ENCODE data around the gene BCAN. TPM values are rescaled to one million over a fixed set of nuclear protein-coding genes. Genes with fewer than 3 reads are reported as not detected.

The BCAN gene
- total and polyA plus RNA-seq, 2 experiments from 2014 or later = 2.3 to 5.5 TPM

- no peak overlapping the region for H3K4me3 ChIP-seq
- no peaks in the 10 kb centered on the region for H3K9me2 ChIP-seq (ENCODE audit: insufficient read depth)
- no peaks in the 10 kb centered on the region for H4K20me1 ChIP-seq (replicated peaks; ENCODE audit: insufficient read depth)
- Mint-ChIP-seq H3K4me1 (peaks cover 7% of the 10 kb centered on the region), H3K4me3 (no peak overlapping the region), H3K36me3 (ENCODE audit: low read depth) (no peaks in the 10 kb centered on the region), H3K27me3 (ENCODE audit: insufficient read depth, low read depth, poor library complexity) (peaks cover 48% of the 10 kb centered on the region), H3K27ac (no peak overlapping the region), H3K9me3 (no peaks in the 10 kb centered on the region; the same call in 2 of the 3 replicates)
- DNase-seq (ENCODE audit: low spot score) = peak; percentile 75
- peaks cover 55% of the 10 kb centered on the region for H3K27me3 ChIP-seq (ENCODE audit: insufficient read depth)
- no peak overlapping the region for H3K4me2 ChIP-seq
- TF ChIP-seq ZNF114 (CRISPR knock-in tag; IDR thresholded peaks at IDR 0.05) (no peak), CREB1 (CRISPR knock-in tag; IDR thresholded peaks at IDR 0.05; ENCODE audit: low read depth) (no peak), EZH2phosphoT487 (IDR thresholded peaks at IDR 0.05; ENCODE audit: unreplicated experiment) (no peak), STAT1 (IDR thresholded peaks at IDR 0.05; ENCODE audit: unreplicated experiment) (no peak), JUNB (IDR thresholded peaks at IDR 0.05; ENCODE audit: unreplicated experiment) (no peak), EZH2 (IDR thresholded peaks at IDR 0.05; ENCODE audit: low read depth, unreplicated experiment) (no peak), POLR2AphosphoS5 (IDR thresholded peaks at IDR 0.05; ENCODE audit: low read depth) (no peak), NANOG (IDR thresholded peaks at IDR 0.05; ENCODE audit: borderline replicate concordance) (no peak), ZNF331 (CRISPR knock-in tag; IDR thresholded peaks at IDR 0.05; ENCODE audit: low read depth) (no peak)
- TF ChIP-seq, protein P1, sequence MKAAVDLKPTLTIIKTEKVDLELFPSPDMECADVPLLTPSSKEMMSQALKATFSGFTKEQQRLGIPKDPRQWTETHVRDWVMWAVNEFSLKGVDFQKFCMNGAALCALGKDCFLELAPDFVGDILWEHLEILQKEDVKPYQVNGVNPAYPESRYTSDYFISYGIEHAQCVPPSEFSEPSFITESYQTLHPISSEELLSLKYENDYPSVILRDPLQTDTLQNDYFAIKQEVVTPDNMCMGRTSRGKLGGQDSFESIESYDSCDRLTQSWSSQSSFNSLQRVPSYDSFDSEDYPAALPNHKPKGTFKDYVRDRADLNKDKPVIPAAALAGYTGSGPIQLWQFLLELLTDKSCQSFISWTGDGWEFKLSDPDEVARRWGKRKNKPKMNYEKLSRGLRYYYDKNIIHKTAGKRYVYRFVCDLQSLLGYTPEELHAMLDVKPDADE (IDR thresholded peaks at IDR 0.05) = no peak
- TF ChIP-seq, protein P2, sequence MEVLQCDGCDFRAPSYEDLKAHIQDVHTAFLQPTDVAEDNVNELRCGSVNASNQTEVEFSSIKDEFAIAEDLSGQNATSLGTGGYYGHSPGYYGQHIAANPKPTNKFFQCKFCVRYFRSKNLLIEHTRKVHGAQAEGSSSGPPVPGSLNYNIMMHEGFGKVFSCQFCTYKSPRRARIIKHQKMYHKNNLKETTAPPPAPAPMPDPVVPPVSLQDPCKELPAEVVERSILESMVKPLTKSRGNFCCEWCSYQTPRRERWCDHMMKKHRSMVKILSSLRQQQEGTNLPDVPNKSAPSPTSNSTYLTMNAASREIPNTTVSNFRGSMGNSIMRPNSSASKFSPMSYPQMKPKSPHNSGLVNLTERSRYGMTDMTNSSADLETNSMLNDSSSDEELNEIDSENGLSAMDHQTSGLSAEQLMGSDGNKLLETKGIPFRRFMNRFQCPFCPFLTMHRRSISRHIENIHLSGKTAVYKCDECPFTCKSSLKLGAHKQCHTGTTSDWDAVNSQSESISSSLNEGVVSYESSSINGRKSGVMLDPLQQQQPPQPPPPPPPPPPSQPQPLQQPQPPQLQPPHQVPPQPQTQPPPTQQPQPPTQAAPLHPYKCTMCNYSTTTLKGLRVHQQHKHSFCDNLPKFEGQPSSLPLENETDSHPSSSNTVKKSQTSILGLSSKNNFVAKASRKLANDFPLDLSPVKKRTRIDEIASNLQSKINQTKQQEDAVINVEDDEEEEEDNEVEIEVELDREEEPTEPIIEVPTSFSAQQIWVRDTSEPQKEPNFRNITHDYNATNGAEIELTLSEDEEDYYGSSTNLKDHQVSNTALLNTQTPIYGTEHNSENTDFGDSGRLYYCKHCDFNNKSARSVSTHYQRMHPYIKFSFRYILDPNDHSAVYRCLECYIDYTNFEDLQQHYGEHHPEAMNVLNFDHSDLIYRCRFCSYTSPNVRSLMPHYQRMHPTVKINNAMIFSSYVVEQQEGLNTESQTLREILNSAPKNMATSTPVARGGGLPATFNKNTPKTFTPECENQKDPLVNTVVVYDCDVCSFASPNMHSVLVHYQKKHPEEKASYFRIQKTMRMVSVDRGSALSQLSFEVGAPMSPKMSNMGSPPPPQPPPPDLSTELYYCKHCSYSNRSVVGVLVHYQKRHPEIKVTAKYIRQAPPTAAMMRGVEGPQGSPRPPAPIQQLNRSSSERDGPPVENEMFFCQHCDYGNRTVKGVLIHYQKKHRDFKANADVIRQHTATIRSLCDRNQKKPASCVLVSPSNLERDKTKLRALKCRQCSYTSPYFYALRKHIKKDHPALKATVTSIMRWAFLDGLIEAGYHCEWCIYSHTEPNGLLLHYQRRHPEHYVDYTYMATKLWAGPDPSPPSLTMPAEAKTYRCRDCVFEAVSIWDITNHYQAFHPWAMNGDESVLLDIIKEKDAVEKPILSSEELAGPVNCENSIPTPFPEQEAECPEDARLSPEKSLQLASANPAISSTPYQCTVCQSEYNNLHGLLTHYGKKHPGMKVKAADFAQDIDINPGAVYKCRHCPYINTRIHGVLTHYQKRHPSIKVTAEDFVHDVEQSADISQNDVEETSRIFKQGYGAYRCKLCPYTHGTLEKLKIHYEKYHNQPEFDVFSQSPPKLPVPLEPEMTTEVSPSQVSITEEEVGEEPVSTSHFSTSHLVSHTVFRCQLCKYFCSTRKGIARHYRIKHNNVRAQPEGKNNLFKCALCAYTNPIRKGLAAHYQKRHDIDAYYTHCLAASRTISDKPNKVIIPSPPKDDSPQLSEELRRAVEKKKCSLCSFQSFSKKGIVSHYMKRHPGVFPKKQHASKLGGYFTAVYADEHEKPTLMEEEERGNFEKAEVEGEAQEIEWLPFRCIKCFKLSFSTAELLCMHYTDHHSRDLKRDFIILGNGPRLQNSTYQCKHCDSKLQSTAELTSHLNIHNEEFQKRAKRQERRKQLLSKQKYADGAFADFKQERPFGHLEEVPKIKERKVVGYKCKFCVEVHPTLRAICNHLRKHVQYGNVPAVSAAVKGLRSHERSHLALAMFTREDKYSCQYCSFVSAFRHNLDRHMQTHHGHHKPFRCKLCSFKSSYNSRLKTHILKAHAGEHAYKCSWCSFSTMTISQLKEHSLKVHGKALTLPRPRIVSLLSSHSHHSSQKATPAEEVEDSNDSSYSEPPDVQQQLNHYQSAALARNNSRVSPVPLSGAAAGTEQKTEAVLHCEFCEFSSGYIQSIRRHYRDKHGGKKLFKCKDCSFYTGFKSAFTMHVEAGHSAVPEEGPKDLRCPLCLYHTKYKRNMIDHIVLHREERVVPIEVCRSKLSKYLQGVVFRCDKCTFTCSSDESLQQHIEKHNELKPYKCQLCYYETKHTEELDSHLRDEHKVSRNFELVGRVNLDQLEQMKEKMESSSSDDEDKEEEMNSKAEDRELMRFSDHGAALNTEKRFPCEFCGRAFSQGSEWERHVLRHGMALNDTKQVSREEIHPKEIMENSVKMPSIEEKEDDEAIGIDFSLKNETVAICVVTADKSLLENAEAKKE (CRISPR knock-in tag; IDR thresholded peaks at IDR 0.05) = no peak
- TF ChIP-seq, protein P3, sequence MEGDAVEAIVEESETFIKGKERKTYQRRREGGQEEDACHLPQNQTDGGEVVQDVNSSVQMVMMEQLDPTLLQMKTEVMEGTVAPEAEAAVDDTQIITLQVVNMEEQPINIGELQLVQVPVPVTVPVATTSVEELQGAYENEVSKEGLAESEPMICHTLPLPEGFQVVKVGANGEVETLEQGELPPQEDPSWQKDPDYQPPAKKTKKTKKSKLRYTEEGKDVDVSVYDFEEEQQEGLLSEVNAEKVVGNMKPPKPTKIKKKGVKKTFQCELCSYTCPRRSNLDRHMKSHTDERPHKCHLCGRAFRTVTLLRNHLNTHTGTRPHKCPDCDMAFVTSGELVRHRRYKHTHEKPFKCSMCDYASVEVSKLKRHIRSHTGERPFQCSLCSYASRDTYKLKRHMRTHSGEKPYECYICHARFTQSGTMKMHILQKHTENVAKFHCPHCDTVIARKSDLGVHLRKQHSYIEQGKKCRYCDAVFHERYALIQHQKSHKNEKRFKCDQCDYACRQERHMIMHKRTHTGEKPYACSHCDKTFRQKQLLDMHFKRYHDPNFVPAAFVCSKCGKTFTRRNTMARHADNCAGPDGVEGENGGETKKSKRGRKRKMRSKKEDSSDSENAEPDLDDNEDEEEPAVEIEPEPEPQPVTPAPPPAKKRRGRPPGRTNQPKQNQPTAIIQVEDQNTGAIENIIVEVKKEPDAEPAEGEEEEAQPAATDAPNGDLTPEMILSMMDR (conservative IDR thresholded peaks at IDR 0.05; ENCODE audit: low read depth in 2 of 2) = peak; percentile 87 to 95
- TF ChIP-seq, protein P4, sequence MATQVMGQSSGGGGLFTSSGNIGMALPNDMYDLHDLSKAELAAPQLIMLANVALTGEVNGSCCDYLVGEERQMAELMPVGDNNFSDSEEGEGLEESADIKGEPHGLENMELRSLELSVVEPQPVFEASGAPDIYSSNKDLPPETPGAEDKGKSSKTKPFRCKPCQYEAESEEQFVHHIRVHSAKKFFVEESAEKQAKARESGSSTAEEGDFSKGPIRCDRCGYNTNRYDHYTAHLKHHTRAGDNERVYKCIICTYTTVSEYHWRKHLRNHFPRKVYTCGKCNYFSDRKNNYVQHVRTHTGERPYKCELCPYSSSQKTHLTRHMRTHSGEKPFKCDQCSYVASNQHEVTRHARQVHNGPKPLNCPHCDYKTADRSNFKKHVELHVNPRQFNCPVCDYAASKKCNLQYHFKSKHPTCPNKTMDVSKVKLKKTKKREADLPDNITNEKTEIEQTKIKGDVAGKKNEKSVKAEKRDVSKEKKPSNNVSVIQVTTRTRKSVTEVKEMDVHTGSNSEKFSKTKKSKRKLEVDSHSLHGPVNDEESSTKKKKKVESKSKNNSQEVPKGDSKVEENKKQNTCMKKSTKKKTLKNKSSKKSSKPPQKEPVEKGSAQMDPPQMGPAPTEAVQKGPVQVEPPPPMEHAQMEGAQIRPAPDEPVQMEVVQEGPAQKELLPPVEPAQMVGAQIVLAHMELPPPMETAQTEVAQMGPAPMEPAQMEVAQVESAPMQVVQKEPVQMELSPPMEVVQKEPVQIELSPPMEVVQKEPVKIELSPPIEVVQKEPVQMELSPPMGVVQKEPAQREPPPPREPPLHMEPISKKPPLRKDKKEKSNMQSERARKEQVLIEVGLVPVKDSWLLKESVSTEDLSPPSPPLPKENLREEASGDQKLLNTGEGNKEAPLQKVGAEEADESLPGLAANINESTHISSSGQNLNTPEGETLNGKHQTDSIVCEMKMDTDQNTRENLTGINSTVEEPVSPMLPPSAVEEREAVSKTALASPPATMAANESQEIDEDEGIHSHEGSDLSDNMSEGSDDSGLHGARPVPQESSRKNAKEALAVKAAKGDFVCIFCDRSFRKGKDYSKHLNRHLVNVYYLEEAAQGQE (IDR thresholded peaks at IDR 0.05; ENCODE audit: unreplicated experiment) = peak; percentile 14
- H3K4me1 ChIP-seq (ENCODE audit: insufficient read depth) = peaks cover 6% of the 10 kb centered on the region; the same call in 1 of the 2 replicates
- no peaks in the 10 kb centered on the region for H3K79me2 ChIP-seq (replicated peaks; ENCODE audit: insufficient read depth)
- no peak overlapping the region for H3K27ac ChIP-seq (ENCODE audit: low read depth)
- H3F3A ChIP-seq (replicated peaks; ENCODE audit: low read depth) = peaks cover 12% of the 10 kb centered on the region; the same call in 1 of the 2 replicates
- no peak overlapping the region for H2AFZ ChIP-seq
- H3K36me3 ChIP-seq (ENCODE audit: insufficient read depth) = no peaks in the 10 kb centered on the region; the same call in 1 of the 2 replicates
- ATAC-seq = no peak
These were observed 14.5 kb upstream of the BCAN start for GRCh38 chr1:156627313-156627880.

Data from GM23338 (cell line).